H9 (cell line): ENCODE results near the gene ZNRF1. TPM values are rescaled to one million over a fixed set of nuclear protein-coding genes. Genes with fewer than 3 reads are reported as not detected.

ENCODE experiments used
- DNase-seq: peaks from one replicate; pipeline ENCODE4 v3.0.0-alpha.2; 2017
- H2AFZ ChIP-seq: one replicate; pipeline ENCODE4 v1.6.1; 2013; ENCODE audit warnings: mild to moderate bottlenecking, low read length, control low read depth, moderate library complexity
- H2AK5ac ChIP-seq: 2 replicates; pipeline ENCODE4 v1.6.1; 2013; ENCODE audit warnings: low read length, control low read depth, mixed read lengths; ENCODE audit not compliant: insufficient read length
- H2BK120ac ChIP-seq: one replicate; pipeline ENCODE4 v1.6.1; 2013; ENCODE audit warnings: low read depth, mild to moderate bottlenecking, low read length, control low read depth, inconsistent platforms; ENCODE audit not compliant: poor library complexity, severe bottlenecking
- H2BK12ac ChIP-seq: 2 replicates; pipeline ENCODE4 v1.6.1; 2013; ENCODE audit warnings: low read length, control low read depth, mixed read lengths, low read depth; ENCODE audit not compliant: insufficient read length
- H2BK15ac ChIP-seq: 2 replicates; pipeline ENCODE4 v1.6.1; 2013; ENCODE audit warnings: low read depth, low read length, control low read depth
- H2BK20ac ChIP-seq: one replicate; pipeline ENCODE4 v1.6.1; 2013; ENCODE audit warnings: low read depth, mild to moderate bottlenecking, low read length, control low read depth, inconsistent platforms; ENCODE audit not compliant: poor library complexity, severe bottlenecking
- H2BK5ac ChIP-seq: 2 replicates; pipeline ENCODE4 v1.6.1; 2013; ENCODE audit warnings: low read length, control low read depth, mixed read lengths; ENCODE audit not compliant: insufficient read length
- H3K14ac ChIP-seq: 2 replicates; pipeline ENCODE4 v1.6.1; 2013; ENCODE audit warnings: low read length, control low read depth; ENCODE audit not compliant: insufficient read depth
- H3K18ac ChIP-seq: 2 replicates; pipeline ENCODE4 v1.6.1; 2013; ENCODE audit warnings: low read depth, mild to moderate bottlenecking, mixed read lengths, low read length, control low read depth; ENCODE audit not compliant: insufficient read length
- H3K23ac ChIP-seq: 2 replicates; pipeline ENCODE4 v1.6.1; 2013; ENCODE audit warnings: low read length, control low read depth, mixed read lengths, low read depth; ENCODE audit not compliant: insufficient read length
- H3K23me2 ChIP-seq: 2 replicates; pipeline ENCODE4 v1.6.1; 2013; ENCODE audit warnings: low read depth, mild to moderate bottlenecking, mixed read lengths, low read length, control low read depth; ENCODE audit not compliant: insufficient read length, poor library complexity, severe bottlenecking
- H3K27ac ChIP-seq: 2 replicates; pipeline ENCODE4 v1.5.1; 2013; ENCODE audit warnings: low read length, control low read depth, mixed read lengths, low read depth; ENCODE audit not compliant: insufficient read length
- H3K27me3 ChIP-seq: 2 replicates; pipeline ENCODE4 v1.6.1; 2013; ENCODE audit warnings: low read length, control low read depth, inconsistent platforms; ENCODE audit not compliant: insufficient read depth
- H3K4ac ChIP-seq: 2 replicates; pipeline ENCODE4 v1.6.1; 2013; ENCODE audit warnings: low read depth, mild to moderate bottlenecking, control low read depth, inconsistent platforms, low read length, moderate library complexity
- H3K4me1 ChIP-seq: 2 replicates; pipeline ENCODE4 v1.6.1; 2013; ENCODE audit warnings: low read length, control low read depth, inconsistent platforms; ENCODE audit not compliant: insufficient read depth
- H3K4me2 ChIP-seq: 2 replicates; pipeline ENCODE4 v1.6.1; 2013; ENCODE audit warnings: low read length, control low read depth, mixed read lengths; ENCODE audit not compliant: insufficient read length, insufficient read depth
- H3K56ac ChIP-seq: 2 replicates; pipeline ENCODE4 v1.6.1; 2013; ENCODE audit warnings: low read depth, mild to moderate bottlenecking, mixed read lengths, low read length, control low read depth; ENCODE audit not compliant: insufficient read length
- H3K79me1 ChIP-seq: 2 replicates; pipeline ENCODE4 v1.6.1; 2013; ENCODE audit warnings: low read depth, mild to moderate bottlenecking, moderate library complexity, low read length, control low read depth, inconsistent platforms; ENCODE audit not compliant: insufficient read depth, poor library complexity, severe bottlenecking
- H3K79me2 ChIP-seq: 2 replicates; pipeline ENCODE4 v1.6.1; 2013; ENCODE audit warnings: low read length, control low read depth, inconsistent platforms; ENCODE audit not compliant: insufficient read depth
- H3K9ac ChIP-seq: 2 replicates; pipeline ENCODE4 v1.6.1; 2013; ENCODE audit warnings: low read length, control low read depth, mixed read lengths; ENCODE audit not compliant: insufficient read length; ENCODE audit errors: extremely low read depth
- H3K9me3 ChIP-seq: one replicate; pipeline ENCODE4 v1.6.1; 2013; ENCODE audit warnings: low read depth, low read length, inconsistent platforms; ENCODE audit not compliant: control insufficient read depth
- H3T11ph ChIP-seq: one replicate; pipeline ENCODE4 v1.6.1; 2013; ENCODE audit warnings: mild to moderate bottlenecking, low read length, control low read depth, inconsistent platforms
- H4K20me1 ChIP-seq: one replicate; pipeline ENCODE4 v1.6.1; 2013; ENCODE audit not compliant: control insufficient read depth, insufficient read length, insufficient read depth
- H4K5ac ChIP-seq: 2 replicates; pipeline ENCODE4 v1.6.1; 2013; ENCODE audit warnings: low read depth, mild to moderate bottlenecking, mixed read lengths, low read length, control low read depth; ENCODE audit not compliant: insufficient read length
- H4K8ac ChIP-seq: replicated peaks from 2 replicates; pipeline ENCODE4 v1.6.1; 2013; ENCODE audit warnings: low read length, control low read depth, mixed read lengths, low read depth; ENCODE audit not compliant: insufficient read length
- H4K91ac ChIP-seq: 2 replicates; pipeline ENCODE4 v1.6.1; 2013; ENCODE audit warnings: low read depth, mild to moderate bottlenecking, moderate library complexity, mixed read lengths, low read length, control low read depth; ENCODE audit not compliant: insufficient read length
- H3K27ac Mint-ChIP-seq, 3 experiments: 2 replicates in 2 of 3; 3 replicates in 1 of 3; pipeline ENCODE4 v1.8.0; 2020 to 2021; ENCODE audit warnings: mixed read lengths in 3 of 3, mild to moderate bottlenecking in 1 of 3, moderate library complexity in 1 of 3
- H3K27me3 Mint-ChIP-seq: 2 replicates; pipeline ENCODE4 v1.8.0; 2021; ENCODE audit warnings: low read depth, mild to moderate bottlenecking, moderate library complexity, mixed read lengths
- H3K36me3 Mint-ChIP-seq, 3 experiments: 2 replicates in 2 of 3; 3 replicates in 1 of 3; pipeline ENCODE4 v1.8.0; 2020 to 2021; ENCODE audit warnings: low read depth in 3 of 3, mixed read lengths in 3 of 3; ENCODE audit not compliant: insufficient read depth in 1 of 3
- H3K4me1 Mint-ChIP-seq, 2 experiments: 2 replicates each; pipeline ENCODE4 v1.8.0; 2020; ENCODE audit warnings: mixed read lengths in 2 of 2
- H3K4me3 Mint-ChIP-seq, 2 experiments: 2 replicates in 1 of 2; 3 replicates in 1 of 2; pipeline ENCODE4 v1.8.0; 2020 to 2021; ENCODE audit warnings: mild to moderate bottlenecking in 2 of 2, mixed read lengths in 2 of 2, moderate library complexity in 1 of 2
- H3K9me3 Mint-ChIP-seq, 2 experiments: 2 replicates in 1 of 2; 3 replicates in 1 of 2; pipeline ENCODE4 v1.8.0; 2020; ENCODE audit warnings: mild to moderate bottlenecking in 2 of 2, mixed read lengths in 2 of 2, moderate library complexity in 1 of 2
- CTCF ChIP-seq: fragments of 200-600 bp; sonication (generic); conservative IDR thresholded peaks from 3 replicates; pipeline ENCODE4 v1.8.0; 2021; ENCODE audit warnings: antibody characterized with exemption, mild to moderate bottlenecking
- WGBS: extraction: QIAGEN DNeasy Blood & Tissue Kit; methylation state at CpG from one replicate; pipeline ENCODE4 v1.1.7; 2013; ENCODE audit warnings: missing lambda C conversion rate, low lambda C conversion rate, mixed read lengths; ENCODE audit not compliant: insufficient read length; ENCODE audit errors: extremely low coverage; 5-methylcytosine and 5-hydroxymethylcytosine counted together
- total RNA-seq: library from RNA; stranded (reverse); gene quantifications from 2 replicates; pipeline ENCODE4 v1.2.1, GENCODE V29; 2021

The ZNRF1 gene
- total RNA-seq, 1 experiment from 2014 or later, result 49.6 TPM

GRCh38 chr16:75017670-75018525 lies 19.1 kb downstream of the ZNRF1 start:
- Histone ChIP-seq H2BK20ac (no peak overlapping the region), H3K79me2 (peaks cover 11% of the 10 kb centered on the region; the same call in 1 of the 2 replicates), H3K14ac (no peak overlapping the region), H3K18ac (no peak overlapping the region), H3K4ac (no peak overlapping the region), H3K23ac (no peak overlapping the region), H3K9me3 (no peaks in the 10 kb centered on the region), H2BK15ac (no peak overlapping the region), H2BK12ac (no peak overlapping the region), H3K4me1 (no peaks in the 10 kb centered on the region), H4K5ac (no peak overlapping the region), H4K20me1 (no peaks in the 10 kb centered on the region), H3K27me3 (no peaks in the 10 kb centered on the region), H3K27ac (no peak overlapping the region), H3T11ph (no peak overlapping the region), H2BK5ac (no peak overlapping the region), H4K8ac (no peak overlapping the region), H4K91ac (no peak overlapping the region), H3K79me1 (peaks cover 8% of the 10 kb centered on the region), H3K56ac (no peak overlapping the region), H2AFZ (no peak overlapping the region), H3K9ac (no peak overlapping the region), H2AK5ac (no peak overlapping the region), H2BK120ac (no peak overlapping the region), H3K4me2 (no peak overlapping the region), H3K23me2 (no peaks in the 10 kb centered on the region)
- peaks cover 28 to 39% (median 31%) of the 10 kb centered on the region in 3 experiments for H3K36me3 Mint-ChIP-seq
- H3K4me1 Mint-ChIP-seq, result peaks cover 8 to 13% of the 10 kb centered on the region in 2 experiments
- no peak overlapping the region for H3K4me3 Mint-ChIP-seq
- WGBS, result no CpG with 5 or more reads among the region's 3 CpGs
- H3K9me3 Mint-ChIP-seq, result peaks cover 25 to 29% of the 10 kb centered on the region in 2 experiments
- H3K27me3 Mint-ChIP-seq, result no peaks in the 10 kb centered on the region
- H3K27ac Mint-ChIP-seq, result peak overlapping the region in 2 of 3 experiments; percentile 16 to 22; a peak in 2 of 7 replicates
- DNase-seq, result no peak
- TF ChIP-seq CTCF, result no peak
